Measurements from ENCODE around the gene ZNF576. TPM values are rescaled to one million over a fixed set of nuclear protein-coding genes. Genes with fewer than 3 reads are reported as not detected.

ZNF576 gene
- total and polyA plus RNA-seq, 2 experiments from 2014 or later, result 5.9 to 16.9 TPM

- no peaks in the 10 kb centered on the region; the same call in 1 of the 2 replicates for H4K20me1 ChIP-seq (replicated peaks; ENCODE audit: insufficient read depth)
- no peak overlapping the region for H3K27ac ChIP-seq (ENCODE audit: low read depth)
- no peaks in the 10 kb centered on the region for H3K9me2 ChIP-seq (ENCODE audit: insufficient read depth)
- DNase-seq (ENCODE audit: low spot score) (no peak), ATAC-seq (no peak)
- no peaks in the 10 kb centered on the region; the same call in 1 of the 2 replicates for H3K36me3 ChIP-seq (ENCODE audit: insufficient read depth)
- no peak overlapping the region for H3K4me3 Mint-ChIP-seq
- no peak overlapping the region for H3K27ac Mint-ChIP-seq
- H3K9me3 Mint-ChIP-seq, result no peaks in the 10 kb centered on the region; the same call in 2 of the 3 replicates
- H3K79me2 ChIP-seq (replicated peaks; ENCODE audit: insufficient read depth), result peaks cover 4% of the 10 kb centered on the region; the same call in 1 of the 2 replicates
- peaks cover 11% of the 10 kb centered on the region for H3K36me3 Mint-ChIP-seq (ENCODE audit: low read depth)
- no peak for TF ChIP-seq CTCF (conservative IDR thresholded peaks at IDR 0.05; ENCODE audit: low read depth in 2 of 2)
- no peak for TF ChIP-seq ZNF331 (CRISPR knock-in tag; IDR thresholded peaks at IDR 0.05; ENCODE audit: low read depth)
- TF ChIP-seq REST (IDR thresholded peaks at IDR 0.05; ENCODE audit: unreplicated experiment), result no peak
- TF ChIP-seq EZH2 (IDR thresholded peaks at IDR 0.05; ENCODE audit: low read depth, unreplicated experiment), result no peak
- no peak for TF ChIP-seq ZNF462 (CRISPR knock-in tag; IDR thresholded peaks at IDR 0.05)
- no peak for TF ChIP-seq POLR2AphosphoS5 (IDR thresholded peaks at IDR 0.05; ENCODE audit: low read depth)
- H2AFZ ChIP-seq, result no peak overlapping the region
- H3F3A ChIP-seq (replicated peaks; ENCODE audit: low read depth), result no peaks in the 10 kb centered on the region
- no peaks in the 10 kb centered on the region for H3K27me3 ChIP-seq (ENCODE audit: insufficient read depth)
- no peak overlapping the region for H3K4me2 ChIP-seq
- H3K4me3 ChIP-seq, result no peak overlapping the region
- peaks cover 17% of the 10 kb centered on the region for H3K4me1 Mint-ChIP-seq
- H3K27me3 Mint-ChIP-seq (ENCODE audit: insufficient read depth, low read depth, poor library complexity), result peaks cover 3% of the 10 kb centered on the region
- peaks cover 5% of the 10 kb centered on the region; the same call in 1 of the 2 replicates for H3K4me1 ChIP-seq (ENCODE audit: insufficient read depth)
Measured at GRCh38 chr19:43582495-43582894, 13.9 kb upstream of the ZNF576 start.

All from GM23338 (cell line).